ENCODE data around the gene TENM4.

TENM4 gene

DNA sequence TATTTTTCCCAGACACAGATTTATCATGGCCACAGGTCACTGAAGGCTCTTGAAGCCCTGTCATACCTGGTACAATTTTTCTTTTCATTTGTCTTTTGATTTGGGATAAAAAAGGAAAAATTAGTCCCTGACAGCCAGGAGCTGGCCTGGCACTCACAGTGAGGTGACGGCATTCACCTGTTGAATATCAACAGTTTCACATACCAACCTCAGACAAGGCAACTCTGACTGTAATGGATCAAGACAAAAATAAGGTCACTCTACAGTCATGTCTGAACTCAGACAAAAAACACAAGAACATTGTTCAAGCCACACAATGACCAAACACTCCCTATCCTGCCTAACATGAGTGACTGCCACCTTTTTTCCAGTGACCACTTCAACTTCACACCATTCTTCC lies 392.9 kb downstream of the TENM4 start:
- DNase-seq = no peak
- TF ChIP-seq, protein P1, sequence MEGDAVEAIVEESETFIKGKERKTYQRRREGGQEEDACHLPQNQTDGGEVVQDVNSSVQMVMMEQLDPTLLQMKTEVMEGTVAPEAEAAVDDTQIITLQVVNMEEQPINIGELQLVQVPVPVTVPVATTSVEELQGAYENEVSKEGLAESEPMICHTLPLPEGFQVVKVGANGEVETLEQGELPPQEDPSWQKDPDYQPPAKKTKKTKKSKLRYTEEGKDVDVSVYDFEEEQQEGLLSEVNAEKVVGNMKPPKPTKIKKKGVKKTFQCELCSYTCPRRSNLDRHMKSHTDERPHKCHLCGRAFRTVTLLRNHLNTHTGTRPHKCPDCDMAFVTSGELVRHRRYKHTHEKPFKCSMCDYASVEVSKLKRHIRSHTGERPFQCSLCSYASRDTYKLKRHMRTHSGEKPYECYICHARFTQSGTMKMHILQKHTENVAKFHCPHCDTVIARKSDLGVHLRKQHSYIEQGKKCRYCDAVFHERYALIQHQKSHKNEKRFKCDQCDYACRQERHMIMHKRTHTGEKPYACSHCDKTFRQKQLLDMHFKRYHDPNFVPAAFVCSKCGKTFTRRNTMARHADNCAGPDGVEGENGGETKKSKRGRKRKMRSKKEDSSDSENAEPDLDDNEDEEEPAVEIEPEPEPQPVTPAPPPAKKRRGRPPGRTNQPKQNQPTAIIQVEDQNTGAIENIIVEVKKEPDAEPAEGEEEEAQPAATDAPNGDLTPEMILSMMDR (IDR thresholded peaks at IDR 0.05; ENCODE audit: low read depth, low read length, missing control alignments) = no peak
- H3K27me3 ChIP-seq (replicated peaks) = no peaks in the 10 kb centered on the region
- H3K27ac ChIP-seq = no peak overlapping the region
- in situ Hi-C loops (cut with HindIII; ENCODE audit: low pct_ligation_motif_present, low sequenced_read_pairs) = no loop called here
- H3K36me3 ChIP-seq (replicated peaks) = no peaks in the 10 kb centered on the region
- H3K4me3 ChIP-seq (ENCODE audit: low read depth, low read length) = no peak overlapping the region

DNA sequence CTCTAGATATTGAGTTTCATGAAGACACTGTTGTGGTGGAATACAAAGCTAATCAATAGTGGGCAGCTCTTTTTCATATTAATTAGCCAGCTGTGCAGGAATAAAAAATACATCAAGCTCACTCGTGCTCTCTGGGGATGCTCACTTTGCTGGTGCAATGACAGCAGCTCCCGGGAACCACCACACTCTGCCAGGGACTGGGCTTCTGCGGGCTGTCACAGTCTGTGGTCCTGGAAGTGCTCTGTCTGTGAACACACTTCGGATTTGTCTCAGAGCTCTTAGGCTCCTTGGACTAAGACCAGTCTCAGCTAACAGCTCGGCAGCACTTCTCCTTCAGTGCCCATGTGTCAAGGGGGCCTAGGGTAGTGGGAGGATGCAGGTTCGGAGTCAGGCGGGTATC lies 393.5 kb downstream of the TENM4 start:
- Histone ChIP-seq H3K27ac (no peak overlapping the region), H3K36me3 (replicated peaks) (no peaks in the 10 kb centered on the region), H3K27me3 (replicated peaks) (no peaks in the 10 kb centered on the region), H3K4me3 (ENCODE audit: low read depth, low read length) (no peak overlapping the region)
- in situ Hi-C loops (cut with HindIII; ENCODE audit: low pct_ligation_motif_present, low sequenced_read_pairs) = no loop called here
- TF ChIP-seq, protein P1 (IDR thresholded peaks at IDR 0.05; ENCODE audit: low read depth, low read length, missing control alignments) = no peak
- DNase-seq = no peak

DNA sequence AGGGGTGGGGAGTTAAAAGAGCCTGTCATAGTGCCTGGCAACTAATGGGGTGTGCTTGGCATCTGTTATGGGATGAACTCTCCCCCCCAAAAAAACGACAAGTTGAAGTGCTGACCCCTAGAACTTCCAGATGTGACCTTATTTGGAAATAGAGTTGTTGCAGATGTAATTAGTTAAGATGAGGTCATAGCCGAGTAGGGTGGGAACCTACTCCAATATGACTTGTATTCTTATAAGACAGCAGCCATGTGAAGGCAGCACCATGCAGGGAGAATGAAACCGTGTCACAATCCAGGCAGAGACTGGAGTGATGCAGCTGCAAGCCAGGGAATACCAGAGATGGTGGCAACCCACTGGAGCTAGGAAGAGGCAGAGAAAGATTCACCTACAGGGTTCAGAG lies 394.5 kb downstream of the TENM4 start:
- Histone ChIP-seq H3K27me3 (replicated peaks) (no peaks in the 10 kb centered on the region), H3K4me3 (ENCODE audit: low read depth, low read length) (no peak overlapping the region), H3K36me3 (replicated peaks) (no peaks in the 10 kb centered on the region), H3K27ac (no peak overlapping the region)
- in situ Hi-C loops (cut with HindIII; ENCODE audit: low pct_ligation_motif_present, low sequenced_read_pairs) = no loop called here
- DNase-seq = no peak
- TF ChIP-seq, protein P1 (IDR thresholded peaks at IDR 0.05; ENCODE audit: low read depth, low read length, missing control alignments) = no peak

DNA sequence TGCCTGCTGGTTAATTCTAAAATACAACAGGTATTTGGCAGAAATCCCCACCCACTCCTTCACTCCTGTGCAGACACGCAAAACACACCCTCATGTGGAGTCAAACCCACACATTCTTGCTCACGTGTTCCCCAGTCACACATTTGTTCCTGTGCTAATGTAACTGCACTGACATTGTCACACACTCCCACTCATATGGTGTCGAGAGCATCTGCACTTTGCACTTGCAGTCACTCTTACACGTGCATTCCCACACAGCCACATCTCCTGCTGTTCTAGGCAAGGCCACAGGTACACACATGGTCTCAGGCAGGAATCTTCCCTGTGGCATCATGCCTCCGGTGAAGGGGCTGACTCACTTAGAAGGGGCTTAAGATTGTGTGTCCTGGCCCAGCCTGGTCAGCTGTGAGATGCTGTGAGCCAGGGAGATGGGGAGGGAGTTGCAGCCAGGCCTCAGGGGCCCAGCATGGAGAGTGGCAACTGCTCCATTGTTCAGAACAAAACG lies 395.0 kb downstream of the TENM4 start:
- TF ChIP-seq, protein P1 (IDR thresholded peaks at IDR 0.05; ENCODE audit: low read depth, low read length, missing control alignments) = no peak
- Histone ChIP-seq H3K27me3 (replicated peaks) (no peaks in the 10 kb centered on the region), H3K36me3 (replicated peaks) (no peaks in the 10 kb centered on the region), H3K4me3 (ENCODE audit: low read depth, low read length) (no peak overlapping the region), H3K27ac (no peak overlapping the region)
- DNase-seq = no peak
- in situ Hi-C loops (cut with HindIII; ENCODE audit: low pct_ligation_motif_present, low sequenced_read_pairs) = no loop called here

DNA sequence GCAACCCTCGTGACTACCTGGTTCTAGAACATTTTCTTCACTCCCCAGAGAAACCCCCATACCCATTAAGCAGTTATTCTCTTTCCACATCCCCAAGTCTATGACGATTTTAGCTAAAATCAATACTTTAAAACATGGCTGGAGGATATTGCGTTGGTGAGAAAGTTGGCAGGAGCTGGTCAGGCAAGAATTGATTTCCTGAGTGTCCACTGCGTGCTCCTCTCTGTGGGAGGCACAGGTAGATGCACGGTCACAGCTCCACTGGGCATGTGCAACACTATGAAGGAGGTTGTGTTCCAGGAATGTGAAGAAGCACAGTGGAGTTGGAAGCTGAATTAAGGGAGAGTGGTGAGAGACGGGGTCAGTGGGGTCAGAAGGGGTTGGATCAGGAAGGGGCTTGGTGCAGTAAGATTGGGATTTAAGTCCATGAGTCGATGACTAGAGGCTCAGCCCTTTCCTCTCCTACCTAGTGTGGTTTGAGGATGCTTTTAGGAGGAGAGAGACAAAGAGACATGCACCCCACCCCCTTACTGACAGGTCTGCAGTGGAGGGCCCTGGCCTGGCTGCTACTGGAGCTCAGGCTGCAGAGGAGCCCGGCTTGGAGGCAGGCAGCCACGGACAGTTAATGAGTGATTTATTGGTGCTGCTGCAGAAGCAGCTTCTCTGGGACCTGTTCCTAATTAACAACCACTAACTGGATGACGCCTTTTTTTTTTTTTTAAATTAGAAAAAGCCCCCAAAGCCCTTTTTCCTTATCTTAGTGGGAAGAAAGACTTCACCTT lies 395.6 kb downstream of the TENM4 start:
- Histone ChIP-seq H3K36me3 (replicated peaks) (no peaks in the 10 kb centered on the region), H3K27me3 (replicated peaks) (no peaks in the 10 kb centered on the region), H3K4me3 (ENCODE audit: low read depth, low read length) (no peak overlapping the region), H3K27ac (no peak overlapping the region)
- TF ChIP-seq, protein P1 (IDR thresholded peaks at IDR 0.05; ENCODE audit: low read depth, low read length, missing control alignments) = no peak
- in situ Hi-C loops (cut with HindIII; ENCODE audit: low pct_ligation_motif_present, low sequenced_read_pairs) = no loop called here
- no peak for DNase-seq

DNA sequence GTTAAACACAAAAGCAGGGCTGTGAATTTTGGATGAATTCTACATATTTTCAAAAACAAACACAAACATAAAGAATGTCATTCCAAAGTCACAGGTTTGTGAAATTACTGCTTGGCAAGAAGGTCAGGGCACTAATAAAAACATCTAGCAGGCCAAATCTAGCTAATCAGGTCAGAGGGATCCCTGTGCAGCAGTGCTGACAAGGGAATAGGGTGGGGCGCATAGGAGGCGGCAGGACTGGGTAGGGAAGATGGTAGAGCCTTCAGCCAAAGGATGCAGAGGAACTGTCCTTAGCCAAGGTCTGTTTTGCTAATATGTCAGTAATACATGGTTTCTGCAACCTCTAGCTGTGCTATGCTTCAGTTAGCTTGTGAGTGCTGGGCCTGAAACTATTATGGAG lies 396.6 kb downstream of the TENM4 start:
- H3K27me3 ChIP-seq (replicated peaks) = no peaks in the 10 kb centered on the region
- no peak for DNase-seq
- TF ChIP-seq, protein P1 (IDR thresholded peaks at IDR 0.05; ENCODE audit: low read depth, low read length, missing control alignments) = no peak
- H3K27ac ChIP-seq = no peak overlapping the region
- in situ Hi-C loops (cut with HindIII; ENCODE audit: low pct_ligation_motif_present, low sequenced_read_pairs) = no loop called here
- H3K36me3 ChIP-seq (replicated peaks) = no peaks in the 10 kb centered on the region
- no peak overlapping the region for H3K4me3 ChIP-seq (ENCODE audit: low read depth, low read length)

Measured in brain microvascular endothelial cell (primary cell).